HG03575 (cell line): ENCODE data around the gene TOR1AIP1.

Source experiments
- ATAC-seq: cut with Tn5 transposase; IDR thresholded peaks from one replicate; pipeline ENCODE4 v1.9.1; 2021; ENCODE audit not compliant: unreplicated experiment, insufficient number of reproducible peaks, low FRiP score; ENCODE audit errors: extremely low read depth

TOR1AIP1 gene

GRCh38 chr1:179877586-179878265, 4.4 kb upstream of the TOR1AIP1 start, which contains the start of gene TOR1AIP2:
TOR1AIP2 (minus strand) TSS chr1:179877803; CDS start chr1:179852665, 25,138 bp downstream.
- ATAC-seq = peak; percentile 31

GRCh38 chr1:179879797-179880196, 2.3 kb upstream of the TOR1AIP1 start:
- no peak for ATAC-seq

- no peak for ATAC-seq
Observed at GRCh38 chr1:179881642-179882252, 338 bp upstream of the TOR1AIP1 start.

- no peak for ATAC-seq
Observed at GRCh38 chr1:179883040-179883744, 1.1 kb downstream of the TOR1AIP1 start.

GRCh38 chr1:179883745-179884138, 1.7 kb downstream of the TOR1AIP1 start:
- ATAC-seq = no peak

GRCh38 chr1:179888071-179888470, 6.0 kb downstream of the TOR1AIP1 start:
- ATAC-seq = no peak

GRCh38 chr1:179889589-179889988, 7.5 kb downstream of the TOR1AIP1 start:
- ATAC-seq = no peak

GRCh38 chr1:179910934-179911333, 28.8 kb downstream of the TOR1AIP1 start:
- no peak for ATAC-seq

GRCh38 chr1:179911812-179912211, 29.7 kb downstream of the TOR1AIP1 start:
- ATAC-seq = no peak

GRCh38 chr1:179917601-179918429, 35.7 kb downstream of the TOR1AIP1 start:
- no peak for ATAC-seq

GRCh38 chr1:179921472-179921871, 39.4 kb downstream of the TOR1AIP1 start:
- no peak for ATAC-seq

GRCh38 chr1:179921981-179922872, 40.1 kb downstream of the TOR1AIP1 start:
- ATAC-seq = no peak

GRCh38 chr1:179923029-179923428, 40.9 kb downstream of the TOR1AIP1 start:
- no peak for ATAC-seq

- ATAC-seq = no peak
Observed at GRCh38 chr1:179924268-179924667, 42.2 kb downstream of the TOR1AIP1 start.

GRCh38 chr1:179925302-179925701, 43.2 kb downstream of the TOR1AIP1 start:
- no peak for ATAC-seq

GRCh38 chr1:179925922-179926849, 44.1 kb downstream of the TOR1AIP1 start:
- ATAC-seq = no peak

GRCh38 chr1:179926850-179927205, 44.7 kb downstream of the TOR1AIP1 start:
- ATAC-seq = no peak
